Thyroid gland (tissue), 4 donors: Measurements from ENCODE around the gene DNAJC17.

Source experiments
- CTCF ChIP-seq, 6 experiments: fragments of 200-600 bp in 3 of 6; fragments of 450-650 bp in 3 of 6; sonication (generic) in 3 of 6; IDR thresholded peaks; one replicate each; pipeline ENCODE4 v1.5.1; 2016 to 2019; ENCODE audit warnings: antibody characterized with exemption in 6 of 6, mild to moderate bottlenecking in 2 of 6, inconsistent platforms in 1 of 6, moderate library complexity in 1 of 6
- POLR2A ChIP-seq, 2 donors: fragments of 450-650 bp; IDR thresholded peaks; one replicate each; pipeline ENCODE4 v1.6.1; 2017; ENCODE audit warnings: antibody characterized with exemption in 2 of 2, mild to moderate bottlenecking in 2 of 2, moderate library complexity in 1 of 2

GRCh38 chr15:40754574-40754882, 52.7 kb downstream of the DNAJC17 start:
- no peak for TF ChIP-seq CTCF (IDR thresholded peaks at IDR 0.05)
- no peak for TF ChIP-seq POLR2A (IDR thresholded peaks at IDR 0.05)
